Stimulated activated CD4-positive, alpha-beta T cell treated with anti-CD3 and anti-CD28 coated beads, Interleukin-4, amount 100 ng/mL, for 4 hours (primary cell): ENCODE data around the gene CMTM4.

Experiments used
- DNase-seq, 2 experiments: peaks; one replicate each; pipeline ENCODE4 v3.0.0-alpha.2; 2020

Gene CMTM4

DNA sequence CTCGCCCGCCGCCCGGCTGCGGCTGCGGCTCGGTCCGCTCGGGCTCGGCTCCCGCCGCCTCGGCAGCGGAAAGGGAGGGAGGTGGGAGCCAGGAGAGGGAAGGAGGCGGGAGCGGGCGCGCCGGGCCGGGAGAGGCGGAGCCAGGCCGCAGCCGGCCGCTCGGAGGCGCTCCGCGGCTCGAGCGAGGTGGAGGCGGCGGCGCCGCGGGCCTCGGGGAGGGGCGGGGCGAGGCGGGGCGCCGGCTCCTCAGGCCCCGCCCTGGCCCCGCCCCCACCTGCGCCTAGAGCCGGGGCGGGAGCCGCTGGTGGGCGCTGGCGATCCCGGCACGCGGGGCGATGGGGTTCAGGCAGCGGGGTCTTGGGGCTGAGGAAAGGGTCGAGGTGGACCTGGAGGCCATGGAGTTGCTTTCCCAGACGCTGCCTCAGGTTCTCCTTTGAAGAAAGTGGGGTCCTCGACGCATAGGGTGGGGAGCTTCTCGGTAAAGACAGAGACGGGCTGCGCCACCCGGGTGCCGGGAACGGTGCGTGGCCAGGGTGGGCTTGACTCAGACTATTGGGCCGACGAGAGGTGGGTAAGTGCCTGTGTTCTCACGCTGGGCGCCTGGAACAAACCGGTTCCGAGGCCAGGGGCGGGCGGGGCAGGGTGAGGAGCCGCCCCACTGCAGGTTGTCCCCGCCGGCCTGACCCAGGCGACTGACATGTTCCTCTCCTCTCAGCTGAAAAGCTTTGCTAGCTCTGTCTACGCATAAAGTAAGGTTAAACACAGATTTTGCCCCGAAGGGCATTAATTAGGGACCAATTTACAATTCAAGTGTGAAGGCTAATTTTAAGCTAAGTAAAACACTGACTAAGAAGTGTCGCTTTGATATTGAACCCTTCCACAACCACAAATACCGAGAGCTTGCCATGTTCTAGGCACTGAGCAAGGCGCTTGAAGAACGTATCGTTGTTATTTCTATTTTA lies at the start of gene CMTM4:
Gene CMTM4, minus strand, starts transcription at position 75 of the 962 bp plus-strand sequence. CDS start 218 bp downstream, outside the sequence.
- peak; percentile 66 to 79 for DNase-seq

DNA sequence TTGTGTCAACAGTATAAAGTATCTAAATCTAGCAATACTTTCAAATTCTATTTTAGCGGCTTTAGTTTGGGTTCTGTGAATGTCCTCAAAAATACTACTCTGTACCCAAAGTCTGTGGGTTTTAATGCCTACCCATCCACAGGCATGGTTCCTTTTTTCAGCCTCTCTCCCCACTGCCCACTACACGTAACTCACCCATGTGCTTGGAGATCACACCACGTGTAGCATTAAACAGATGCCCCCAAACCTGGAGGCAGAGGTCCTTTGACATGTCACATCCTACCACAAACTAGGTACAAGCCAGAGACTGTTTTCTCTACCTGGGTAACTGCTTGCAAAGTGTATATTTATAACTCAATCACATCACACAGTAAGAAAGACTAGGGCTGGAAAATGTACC lies 49.5 kb upstream of the CMTM4 start:
- no peak for DNase-seq

DNA sequence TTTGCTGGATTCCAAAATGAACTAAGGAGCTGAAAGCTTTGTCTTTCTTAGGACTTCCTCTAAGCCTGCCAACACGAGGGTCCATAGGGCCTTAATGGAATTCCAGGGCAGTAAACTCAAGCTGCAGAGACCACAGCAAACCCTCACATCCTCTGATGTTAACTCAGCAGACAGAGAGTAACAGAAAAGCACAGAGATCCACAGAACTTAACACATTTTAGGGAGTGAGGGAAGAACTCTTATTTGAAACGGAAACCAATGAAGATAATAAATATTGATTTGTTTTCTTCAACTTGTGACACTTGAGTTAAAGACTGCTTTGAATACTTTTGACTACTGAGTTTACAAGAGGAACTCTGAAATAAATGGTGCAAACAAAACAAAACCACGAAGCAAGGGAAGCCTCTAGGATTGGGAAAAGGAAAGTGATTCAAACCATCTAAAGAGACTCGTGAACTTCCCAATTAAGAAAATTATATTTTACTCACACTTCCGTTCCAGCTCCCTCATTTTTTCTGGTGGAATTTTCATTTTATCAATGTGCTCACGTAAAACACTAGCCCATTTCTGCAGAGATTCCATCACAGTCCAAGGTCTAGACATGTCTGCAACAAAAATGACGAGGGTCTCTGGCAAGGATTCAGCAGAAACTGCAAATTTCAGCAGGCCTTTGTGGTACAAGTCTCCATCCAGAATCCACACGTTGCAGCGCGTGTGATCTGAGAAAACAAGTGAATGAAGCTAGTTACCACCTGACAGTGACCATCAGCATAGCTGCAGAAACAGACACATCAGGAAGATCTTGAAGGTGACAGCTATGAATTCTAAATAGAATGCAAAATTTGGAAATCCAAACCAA lies 45.6 kb upstream of the CMTM4 start:
- no peak for DNase-seq

DNA sequence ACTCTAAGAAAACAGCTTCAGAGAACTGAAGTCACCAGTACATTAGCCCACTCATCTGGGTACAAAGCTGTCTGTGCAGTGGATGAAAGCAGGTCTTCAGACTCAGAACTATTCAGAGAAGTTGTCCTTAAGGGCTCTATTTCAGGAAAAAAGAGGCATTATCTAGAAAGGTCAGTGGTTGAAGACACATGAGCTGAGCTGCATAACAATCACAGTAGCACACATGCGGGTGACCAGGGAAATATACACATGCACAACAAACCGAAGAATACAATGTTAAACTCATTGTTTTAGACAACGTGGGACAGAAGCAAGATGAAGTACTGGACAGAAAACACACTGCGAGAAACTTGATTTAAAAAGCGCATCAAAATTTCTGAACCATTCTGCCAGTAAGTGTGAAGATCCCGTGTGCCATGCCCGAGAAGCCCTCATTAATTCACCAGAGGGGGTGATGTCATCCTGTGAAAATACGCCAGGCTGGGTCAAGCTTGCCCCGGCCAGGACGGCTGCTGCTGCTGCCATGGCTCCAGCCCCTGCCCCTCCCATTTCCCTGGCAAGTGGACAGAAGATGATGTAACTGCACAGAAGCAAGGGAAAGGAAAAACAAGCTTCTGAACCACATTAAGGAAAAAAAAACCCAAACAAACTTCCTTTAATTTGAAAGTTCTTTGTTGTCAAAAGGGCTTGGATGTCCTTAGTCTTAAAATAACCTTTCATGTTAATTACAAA lies 44.8 kb upstream of the CMTM4 start:
- no peak for DNase-seq

DNA sequence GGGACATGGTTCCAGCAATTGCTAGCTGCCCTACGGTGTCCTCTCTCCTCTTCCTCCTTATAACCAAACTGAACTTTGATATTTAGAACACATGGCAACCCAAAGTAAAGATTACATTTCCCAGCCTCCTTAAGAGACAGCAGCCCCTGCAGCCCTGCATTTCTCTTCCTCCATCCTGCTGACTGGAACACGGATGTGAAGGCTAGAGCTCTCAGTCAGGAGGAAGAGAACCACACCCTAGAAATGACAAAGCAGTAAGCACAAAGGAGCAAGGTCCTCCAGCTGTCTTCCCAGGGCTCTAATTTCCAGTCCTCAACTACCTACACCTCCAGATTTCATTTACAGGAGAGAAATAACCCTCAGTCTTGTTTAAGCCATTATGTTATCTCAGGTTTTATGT lies 44.0 kb upstream of the CMTM4 start:
- no peak for DNase-seq

DNA sequence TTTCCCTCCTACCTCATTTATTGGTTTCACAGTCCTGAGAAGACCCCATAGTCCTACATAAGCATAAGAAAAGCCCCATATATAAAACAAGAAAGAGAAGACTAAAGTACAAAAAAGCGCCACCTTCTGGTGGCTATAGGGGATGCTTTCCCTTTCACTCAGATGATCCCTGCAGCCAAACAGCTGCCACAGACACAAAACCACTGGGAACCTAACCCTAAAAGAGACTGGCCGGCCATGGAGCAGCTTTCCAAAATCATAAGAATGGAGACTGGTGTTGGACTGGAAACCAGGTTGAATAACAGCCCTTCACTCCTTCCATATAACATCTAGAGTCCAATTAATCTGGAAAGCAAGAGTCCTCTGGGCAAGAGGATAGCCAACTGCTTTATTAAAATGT lies 43.5 kb upstream of the CMTM4 start:
- DNase-seq = peak in 1 of 2 experiments; percentile 13

DNA sequence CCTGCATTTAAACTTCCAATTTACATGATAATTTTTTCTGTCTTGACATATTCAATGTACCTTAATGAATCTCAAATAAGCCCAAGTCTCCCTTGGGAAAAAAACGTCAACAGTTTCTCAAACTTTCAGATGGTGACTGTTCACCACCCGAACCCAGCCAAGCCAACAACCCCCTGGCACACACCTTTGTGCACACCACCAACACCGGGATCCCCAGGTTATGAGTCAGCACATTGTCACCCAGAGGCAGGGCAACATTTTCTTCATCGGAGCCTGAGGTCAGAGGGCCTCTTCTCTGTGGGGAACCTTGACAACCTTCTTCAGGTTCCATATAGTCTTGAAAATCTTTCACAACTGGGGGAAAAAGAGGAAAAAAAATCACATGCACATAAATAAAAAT lies 39.3 kb upstream of the CMTM4 start:
- DNase-seq = no peak

DNA sequence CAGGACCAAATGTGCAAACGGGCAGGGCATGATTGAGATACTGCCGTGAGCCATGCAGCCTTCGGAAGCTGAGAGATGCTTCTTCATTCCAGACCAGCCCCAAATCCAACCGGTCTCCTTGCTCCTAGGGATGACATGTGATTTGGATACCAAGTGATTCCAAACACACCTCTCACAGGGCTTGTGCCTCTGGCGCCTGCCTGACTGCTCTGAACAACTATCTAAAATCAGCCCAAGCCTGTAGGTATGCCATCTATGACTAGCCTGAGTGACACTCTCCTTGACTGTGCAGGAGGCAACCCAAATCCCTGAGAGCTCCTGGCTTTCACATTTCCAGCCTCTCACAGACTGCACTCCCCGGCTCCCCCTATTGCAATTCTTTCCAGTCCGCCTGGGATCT lies 34.6 kb upstream of the CMTM4 start:
- no peak for DNase-seq

DNA sequence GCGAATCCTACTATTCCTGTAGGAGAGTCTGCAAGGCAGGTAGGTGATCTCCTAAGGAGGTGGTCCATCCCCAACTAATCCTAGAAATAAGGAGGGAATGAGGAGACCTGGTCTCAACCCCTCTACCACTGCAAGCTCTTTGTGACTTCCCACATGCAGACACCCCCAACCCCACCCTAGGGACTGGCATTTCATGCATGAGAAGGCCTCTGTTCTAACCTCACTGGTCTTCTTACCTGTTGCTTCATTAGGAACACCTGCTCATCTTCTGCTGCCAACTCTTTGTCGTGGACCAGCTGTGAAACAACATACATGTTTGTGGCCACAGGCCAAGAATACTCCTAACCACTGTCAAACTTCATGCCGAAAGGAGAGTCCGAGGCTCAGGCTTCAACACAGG lies 32.3 kb upstream of the CMTM4 start:
- DNase-seq = no peak

DNA sequence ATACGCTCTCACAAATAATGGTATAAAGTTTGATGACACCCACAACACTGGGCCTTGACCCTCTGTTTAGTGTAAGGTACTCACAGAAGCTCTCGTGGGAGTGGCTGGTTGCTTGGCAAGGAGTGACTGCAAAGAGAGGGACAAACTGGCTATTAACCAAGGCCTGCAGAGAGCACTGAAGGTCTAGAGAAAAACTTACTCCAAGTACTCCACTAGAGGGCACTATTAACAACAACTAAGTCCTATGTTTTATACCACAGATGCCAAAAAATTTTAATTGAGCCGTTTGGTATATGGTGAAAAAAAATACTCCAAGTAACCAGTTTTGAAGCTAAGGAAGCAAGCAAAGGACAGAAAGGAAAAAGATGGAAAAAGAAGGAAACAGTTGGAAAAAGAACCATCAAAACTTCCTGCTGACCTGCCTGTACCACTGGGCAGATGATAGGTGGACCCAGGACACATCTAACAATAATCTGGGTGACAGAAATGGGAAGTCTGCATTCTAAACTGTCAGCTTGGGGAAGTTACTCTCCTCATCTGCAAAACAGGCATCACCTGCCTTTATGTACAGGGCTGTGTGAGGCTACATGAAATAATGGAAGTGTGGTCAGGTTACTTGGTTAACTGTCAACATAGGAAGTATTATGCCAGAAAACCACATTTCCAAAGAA lies 31.7 kb upstream of the CMTM4 start:
- DNase-seq = no peak

DNA sequence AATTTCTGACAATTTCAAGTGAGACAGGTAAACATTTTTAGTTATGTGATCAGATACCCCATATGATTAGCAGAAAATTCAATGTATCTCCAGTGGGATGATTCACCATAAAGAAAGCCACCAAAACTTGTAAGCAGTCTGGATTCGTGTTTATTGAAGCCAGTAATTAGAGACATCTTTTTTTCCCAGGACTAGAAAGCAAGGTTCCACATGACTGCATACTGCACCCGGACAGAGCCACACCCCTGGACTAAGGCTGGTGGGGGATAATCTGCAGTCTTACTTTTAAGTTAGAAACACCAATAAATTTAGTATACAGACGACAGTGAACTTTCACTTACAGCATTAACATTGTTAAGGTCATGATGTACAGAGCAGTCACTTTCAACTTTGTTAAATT lies 24.2 kb upstream of the CMTM4 start:
- DNase-seq = no peak

DNA sequence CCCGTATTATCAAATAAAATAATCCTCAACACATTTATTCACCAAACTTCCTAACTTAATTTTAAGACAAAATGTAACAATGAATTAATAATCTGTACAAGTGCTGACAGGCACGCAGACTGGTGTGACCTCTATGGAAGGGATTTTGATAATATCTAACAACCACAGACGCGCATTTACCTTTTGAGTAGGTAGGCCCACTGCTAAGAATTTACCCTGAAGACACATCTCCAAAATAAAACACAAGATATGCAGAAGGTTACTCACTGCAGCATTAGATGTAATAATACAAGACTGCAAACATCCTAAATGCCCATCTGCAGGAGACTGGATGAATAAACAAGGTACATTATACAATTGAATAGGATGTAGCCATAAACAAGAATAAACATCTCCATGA lies 22.7 kb upstream of the CMTM4 start:
- DNase-seq = no peak

DNA sequence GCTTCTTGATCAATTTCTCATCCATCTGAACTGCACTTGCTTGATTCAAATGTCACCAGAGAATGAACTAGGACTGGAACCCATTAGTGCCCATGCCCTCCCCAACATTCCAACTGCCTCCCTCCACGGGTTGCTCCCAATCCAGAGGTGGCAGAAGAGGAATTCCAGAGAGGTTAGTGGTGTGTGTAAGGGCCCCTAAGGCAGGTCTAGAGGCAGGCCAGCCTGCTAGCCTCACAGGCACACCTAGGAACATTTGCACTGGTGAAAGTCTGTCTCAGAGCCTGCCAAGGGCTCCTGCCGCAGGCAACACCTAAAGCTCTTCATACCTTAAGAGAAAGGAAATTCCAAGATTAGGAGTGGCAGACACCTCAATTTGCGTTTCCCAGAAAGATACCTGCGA lies 21.2 kb upstream of the CMTM4 start:
- DNase-seq = no peak

DNA sequence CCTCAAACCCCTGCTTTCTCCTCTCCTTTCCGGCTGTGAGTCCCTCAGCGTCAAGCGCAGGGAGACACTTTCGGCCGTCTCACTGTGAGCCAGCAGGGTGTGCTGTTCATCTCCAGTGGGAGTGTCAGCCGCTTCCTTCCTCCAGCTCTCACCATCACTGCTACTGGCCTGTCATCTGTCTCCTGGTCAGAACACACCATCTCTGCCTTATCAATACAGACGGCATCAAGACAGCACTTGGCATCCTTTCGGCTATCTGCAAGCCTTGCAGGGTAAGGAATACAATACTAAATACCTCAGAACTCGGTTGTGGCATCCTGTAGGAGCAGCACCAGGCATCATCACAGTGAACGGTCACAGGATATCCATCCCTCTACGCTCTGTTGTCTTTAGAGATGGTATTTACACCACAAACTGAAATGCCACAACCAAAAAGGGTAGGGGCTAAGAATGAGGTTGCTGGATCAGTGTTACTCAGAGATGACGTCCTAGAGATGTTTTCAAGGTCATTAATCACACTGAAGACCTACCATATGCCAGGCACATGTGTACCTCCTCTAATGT lies 20.7 kb upstream of the CMTM4 start:
- no peak for DNase-seq

DNA sequence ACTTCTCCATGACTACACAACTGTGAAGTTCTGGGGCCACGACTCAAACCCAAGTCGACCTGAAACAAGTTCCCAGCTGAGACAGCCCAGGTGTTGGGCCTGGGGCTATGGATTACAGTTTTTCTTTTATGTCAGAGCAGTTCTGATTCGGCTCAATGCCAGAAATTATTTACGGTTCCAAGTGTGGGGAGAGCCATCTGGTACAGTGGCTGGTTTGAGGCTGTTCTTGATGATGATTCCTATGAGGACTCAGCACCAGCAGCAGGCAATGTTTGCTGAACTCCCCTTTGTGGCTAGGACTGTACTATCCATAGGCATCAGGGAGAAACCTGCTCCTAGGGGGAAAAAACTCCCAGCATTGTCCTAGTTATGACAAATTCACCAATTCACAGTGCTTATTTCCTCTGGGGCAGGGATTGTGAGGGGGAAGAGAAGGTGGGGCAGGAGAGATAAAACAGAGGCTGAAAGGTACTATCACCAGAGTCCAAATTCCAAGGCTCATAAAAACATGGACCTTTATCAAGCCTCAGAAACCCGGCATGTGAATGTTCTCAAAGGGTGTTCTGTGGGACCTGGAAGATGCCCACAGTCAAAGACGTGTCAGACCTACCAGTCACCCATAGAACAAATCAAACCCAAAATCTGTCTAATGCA lies 18.2 kb upstream of the CMTM4 start:
- DNase-seq = no peak

DNA sequence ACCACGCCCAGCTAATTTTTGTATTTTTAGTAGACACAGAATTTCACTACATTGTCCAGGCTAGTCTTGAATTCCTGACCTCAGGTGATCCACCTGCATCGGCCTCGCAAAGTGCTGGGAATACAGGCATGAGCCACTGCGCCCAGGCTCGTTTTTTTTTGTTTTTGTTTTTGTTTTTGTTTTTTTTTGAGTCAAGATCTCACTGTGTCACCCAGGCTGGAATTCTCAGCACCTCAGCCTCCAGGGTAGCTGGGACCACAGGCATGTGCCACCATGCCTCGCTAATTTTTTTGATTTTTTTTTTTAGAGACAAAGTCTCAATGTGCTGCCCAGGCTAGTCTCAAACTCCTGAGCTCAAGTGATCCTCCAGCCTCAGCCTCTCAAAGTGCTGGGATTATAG lies 17.5 kb upstream of the CMTM4 start:
- no peak for DNase-seq

DNA sequence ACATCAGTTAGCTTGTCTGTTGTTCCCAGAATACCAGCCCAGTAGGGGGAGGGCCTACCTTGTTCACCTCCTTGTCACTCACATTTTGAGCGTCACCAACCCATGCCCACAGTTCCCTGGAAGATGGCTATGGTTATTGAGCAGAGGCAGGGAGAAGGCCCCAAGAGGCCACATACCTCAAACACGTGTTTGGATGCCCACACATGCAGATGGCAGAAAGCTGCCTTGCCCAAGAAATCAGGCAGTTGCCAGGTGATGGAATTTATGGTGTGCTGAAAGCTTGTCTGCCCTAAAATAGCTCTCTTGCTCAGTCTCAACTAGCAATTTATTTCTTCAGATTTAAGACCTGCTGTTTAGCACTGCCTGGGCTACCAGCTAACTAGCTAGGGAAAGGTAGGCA lies 16.5 kb upstream of the CMTM4 start:
- no peak for DNase-seq

DNA sequence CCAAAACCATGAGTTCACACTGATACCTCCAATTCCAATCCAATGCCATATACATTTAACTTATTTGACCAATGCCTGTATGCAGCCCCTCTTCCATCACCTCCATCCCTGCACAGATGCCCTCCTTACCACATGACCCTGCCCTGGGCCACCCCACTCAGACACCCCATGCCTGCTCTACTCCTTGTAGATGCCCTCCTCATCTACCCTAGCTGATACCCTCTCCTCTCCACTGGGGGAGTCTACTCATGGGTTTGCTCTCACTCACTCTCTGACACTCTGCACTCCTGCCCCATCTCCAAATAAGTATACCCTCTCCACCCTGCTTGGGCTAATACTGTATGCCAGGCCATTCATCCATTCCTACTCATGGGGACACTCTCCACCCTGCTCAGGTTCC lies 16.0 kb upstream of the CMTM4 start:
- no peak for DNase-seq

DNA sequence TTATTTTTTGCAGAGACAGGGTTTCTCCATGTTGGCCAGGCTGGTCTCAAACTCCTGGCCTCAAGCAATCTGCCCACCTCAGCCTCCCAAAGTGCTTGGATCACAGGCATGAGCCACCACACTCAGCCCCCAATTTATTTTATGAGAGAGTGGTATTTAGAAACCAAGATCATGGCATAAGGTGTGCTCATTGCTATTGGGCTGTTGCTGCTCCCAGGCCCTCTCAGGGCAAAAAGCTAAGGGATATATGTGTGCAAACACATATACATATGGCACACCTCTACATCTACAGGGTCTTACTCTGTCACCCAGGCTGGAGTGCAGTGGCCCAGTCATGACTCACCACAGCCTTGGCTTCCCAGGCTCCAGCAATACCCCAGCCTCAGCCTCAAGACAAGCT lies 15.0 kb upstream of the CMTM4 start:
- DNase-seq = no peak

DNA sequence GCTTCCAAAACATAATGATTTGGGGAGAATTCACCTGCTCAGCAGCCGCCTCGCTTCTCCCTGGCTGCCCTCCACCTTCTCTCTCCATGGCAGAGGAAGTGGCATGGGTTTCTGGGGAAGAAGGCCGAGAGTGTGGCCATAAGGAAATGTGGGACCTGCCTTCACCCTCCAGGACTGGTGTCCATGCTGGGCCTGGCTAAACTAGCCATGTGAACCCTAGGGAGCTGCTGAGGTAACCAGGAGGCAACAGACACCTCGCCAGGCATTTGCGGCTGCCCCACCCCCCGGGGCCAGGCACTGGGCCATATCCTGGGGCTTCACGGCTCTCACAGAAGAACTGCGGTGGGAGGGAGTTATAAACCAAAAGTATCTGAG lies 9.9 kb upstream of the CMTM4 start:
- DNase-seq = no peak

DNA sequence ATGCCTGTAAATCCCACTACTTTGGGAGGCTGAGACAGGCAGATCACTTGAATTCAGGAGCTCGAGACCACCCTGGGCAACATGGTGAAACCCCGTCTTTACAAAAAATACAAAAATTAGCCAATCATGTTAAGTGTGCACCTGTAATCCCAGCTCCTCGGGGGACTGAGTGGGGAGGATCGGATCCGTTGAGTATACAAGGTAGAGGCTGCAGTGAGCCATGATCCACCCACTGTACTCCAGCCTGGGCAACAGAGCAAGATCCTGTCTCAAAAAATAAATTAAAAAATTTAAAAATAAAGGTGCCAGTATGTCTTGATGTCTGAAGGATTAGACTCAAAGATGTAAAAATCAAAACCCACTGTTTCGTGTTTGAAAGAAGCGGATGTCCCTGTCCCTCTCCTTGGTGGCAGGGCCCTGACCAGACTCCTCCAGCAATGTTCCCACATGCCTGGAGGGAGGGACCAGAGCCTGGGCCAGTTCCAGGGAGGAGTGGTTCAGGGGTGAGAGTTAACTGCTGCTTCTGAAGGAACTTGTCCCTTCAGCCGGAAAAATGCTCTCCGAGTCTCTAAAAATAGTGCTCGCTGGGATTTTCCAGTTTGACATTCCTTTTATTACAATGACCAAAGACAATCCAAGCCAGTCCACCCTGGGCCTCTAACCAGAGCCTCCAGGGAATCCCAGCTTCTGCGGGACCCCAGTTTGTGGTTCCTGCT lies 9.4 kb upstream of the CMTM4 start:
- DNase-seq = no peak
